Glutamatergic neuron (in vitro differentiated cells): ENCODE measurements around the gene COBL. TPM values are rescaled to one million over a fixed set of nuclear protein-coding genes. Genes with fewer than 3 reads are reported as not detected.

Experiments
- DNase-seq: peaks from one replicate; pipeline ENCODE4 v3.0.0; 2022
- H3K27ac Mint-ChIP-seq: one replicate; pipeline ENCODE4 v1.8.0; 2020; ENCODE audit warnings: mild to moderate bottlenecking, mixed read lengths, inconsistent platforms; ENCODE audit not compliant: unreplicated experiment
- H3K27me3 Mint-ChIP-seq: one replicate; pipeline ENCODE4 v1.8.0; 2020; ENCODE audit warnings: mild to moderate bottlenecking, moderate library complexity, mixed read lengths, inconsistent platforms; ENCODE audit not compliant: unreplicated experiment
- H3K36me3 Mint-ChIP-seq: one replicate; pipeline ENCODE4 v1.8.0; 2020; ENCODE audit warnings: mild to moderate bottlenecking, mixed read lengths, inconsistent platforms; ENCODE audit not compliant: unreplicated experiment
- H3K4me1 Mint-ChIP-seq: one replicate; pipeline ENCODE4 v1.8.0; 2020; ENCODE audit warnings: mild to moderate bottlenecking, low read depth, mixed read lengths, inconsistent platforms; ENCODE audit not compliant: unreplicated experiment
- H3K4me3 Mint-ChIP-seq: one replicate; pipeline ENCODE4 v1.8.0; 2020; ENCODE audit warnings: mild to moderate bottlenecking, mixed read lengths, inconsistent platforms; ENCODE audit not compliant: unreplicated experiment
- H3K9me3 Mint-ChIP-seq: one replicate; pipeline ENCODE4 v1.8.0; 2020; ENCODE audit warnings: mild to moderate bottlenecking, moderate library complexity, mixed read lengths, inconsistent platforms; ENCODE audit not compliant: unreplicated experiment
- total RNA-seq: library from RNA; stranded (reverse); fragmentation: NEBNext Ultra II Directional; extraction: Animal tissue kit (Norgen Biotek cat#: 25700); gene quantifications from one replicate; pipeline ENCODE4 v1.2.1, GENCODE V29; 2021; ENCODE audit not compliant: unreplicated experiment
- TF ChIP-seq, protein P1 (sequence below): fragments of 200-600 bp; sonication (generic); IDR thresholded peaks from one replicate; pipeline ENCODE4 v1.5.0; 2021; ENCODE audit not compliant: partially characterized antibody, unreplicated experiment

Gene COBL
- total RNA-seq, 1 donor from 2014 or later = 3.3 TPM

GRCh38 chr7:51274001-51274400 lies 42.6 kb downstream of the COBL start:
- H3K27ac Mint-ChIP-seq = no peak overlapping the region
- H3K4me1 Mint-ChIP-seq = peaks cover 24% of the 10 kb centered on the region
- H3K27me3 Mint-ChIP-seq = peaks cover 7% of the 10 kb centered on the region
- H3K9me3 Mint-ChIP-seq = peaks cover 2% of the 10 kb centered on the region
- H3K36me3 Mint-ChIP-seq = no peaks in the 10 kb centered on the region
- TF ChIP-seq, protein P1, sequence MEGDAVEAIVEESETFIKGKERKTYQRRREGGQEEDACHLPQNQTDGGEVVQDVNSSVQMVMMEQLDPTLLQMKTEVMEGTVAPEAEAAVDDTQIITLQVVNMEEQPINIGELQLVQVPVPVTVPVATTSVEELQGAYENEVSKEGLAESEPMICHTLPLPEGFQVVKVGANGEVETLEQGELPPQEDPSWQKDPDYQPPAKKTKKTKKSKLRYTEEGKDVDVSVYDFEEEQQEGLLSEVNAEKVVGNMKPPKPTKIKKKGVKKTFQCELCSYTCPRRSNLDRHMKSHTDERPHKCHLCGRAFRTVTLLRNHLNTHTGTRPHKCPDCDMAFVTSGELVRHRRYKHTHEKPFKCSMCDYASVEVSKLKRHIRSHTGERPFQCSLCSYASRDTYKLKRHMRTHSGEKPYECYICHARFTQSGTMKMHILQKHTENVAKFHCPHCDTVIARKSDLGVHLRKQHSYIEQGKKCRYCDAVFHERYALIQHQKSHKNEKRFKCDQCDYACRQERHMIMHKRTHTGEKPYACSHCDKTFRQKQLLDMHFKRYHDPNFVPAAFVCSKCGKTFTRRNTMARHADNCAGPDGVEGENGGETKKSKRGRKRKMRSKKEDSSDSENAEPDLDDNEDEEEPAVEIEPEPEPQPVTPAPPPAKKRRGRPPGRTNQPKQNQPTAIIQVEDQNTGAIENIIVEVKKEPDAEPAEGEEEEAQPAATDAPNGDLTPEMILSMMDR = no peak
- DNase-seq = no peak
- no peak overlapping the region for H3K4me3 Mint-ChIP-seq

DNA sequence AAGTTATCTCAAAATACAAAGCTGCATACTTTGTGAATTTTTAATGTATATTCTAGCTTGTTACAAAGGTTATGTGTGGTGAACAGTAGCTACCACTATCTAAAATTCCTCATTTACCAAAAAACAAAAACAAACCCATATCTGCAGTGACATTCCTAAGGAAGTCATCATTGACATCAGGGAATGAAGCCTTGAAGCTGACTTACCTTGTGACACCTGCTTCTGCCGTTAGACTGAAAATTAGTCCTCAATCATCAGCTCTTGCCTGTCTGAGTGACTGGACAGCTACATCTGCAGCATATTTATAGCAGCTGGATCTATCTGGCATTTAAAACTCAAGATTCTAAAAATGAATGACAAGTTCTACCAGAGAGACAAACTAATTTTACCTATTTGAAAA lies 43.2 kb downstream of the COBL start:
- H3K9me3 Mint-ChIP-seq = peaks cover 2% of the 10 kb centered on the region
- no peak for DNase-seq
- peaks cover 6% of the 10 kb centered on the region for H3K27me3 Mint-ChIP-seq
- no peaks in the 10 kb centered on the region for H3K36me3 Mint-ChIP-seq
- TF ChIP-seq, protein P1 = no peak
- H3K27ac Mint-ChIP-seq = no peak overlapping the region
- peaks cover 19% of the 10 kb centered on the region for H3K4me1 Mint-ChIP-seq
- H3K4me3 Mint-ChIP-seq = no peak overlapping the region

- no peak overlapping the region for H3K4me3 Mint-ChIP-seq
- no peak overlapping the region for H3K27ac Mint-ChIP-seq
- H3K27me3 Mint-ChIP-seq = peaks cover 3% of the 10 kb centered on the region
- TF ChIP-seq, protein P1 = no peak
- DNase-seq = no peak
- no peaks in the 10 kb centered on the region for H3K9me3 Mint-ChIP-seq
- peaks cover 3% of the 10 kb centered on the region for H3K4me1 Mint-ChIP-seq
- H3K36me3 Mint-ChIP-seq = no peaks in the 10 kb centered on the region
Measured at GRCh38 chr7:51270965-51271364, 45.6 kb downstream of the COBL start.

DNA sequence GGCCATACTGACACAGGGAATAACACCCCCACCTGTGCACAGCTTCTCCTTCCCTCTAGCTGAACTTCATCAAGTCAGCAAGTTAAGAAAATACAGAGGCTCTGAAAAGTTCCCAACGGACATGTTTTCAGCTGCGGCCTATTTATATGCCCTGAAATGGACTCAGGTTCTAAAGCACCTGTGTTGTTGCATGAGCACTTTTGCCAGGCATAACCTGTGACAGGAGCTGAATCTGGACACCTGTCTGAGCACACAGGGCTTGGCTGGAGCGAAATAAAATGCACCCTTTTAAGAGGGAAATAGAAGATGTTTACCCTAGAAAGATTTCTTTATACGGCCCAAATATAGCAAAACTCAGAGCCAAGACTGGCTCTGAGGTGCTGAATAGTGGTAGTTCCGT lies 46.7 kb downstream of the COBL start:
- Mint-ChIP-seq H3K4me1 (no peaks in the 10 kb centered on the region), H3K36me3 (no peaks in the 10 kb centered on the region), H3K27me3 (peaks cover 3% of the 10 kb centered on the region), H3K4me3 (no peak overlapping the region), H3K27ac (no peak overlapping the region), H3K9me3 (no peaks in the 10 kb centered on the region)
- TF ChIP-seq, protein P1 = no peak
- no peak for DNase-seq

DNA sequence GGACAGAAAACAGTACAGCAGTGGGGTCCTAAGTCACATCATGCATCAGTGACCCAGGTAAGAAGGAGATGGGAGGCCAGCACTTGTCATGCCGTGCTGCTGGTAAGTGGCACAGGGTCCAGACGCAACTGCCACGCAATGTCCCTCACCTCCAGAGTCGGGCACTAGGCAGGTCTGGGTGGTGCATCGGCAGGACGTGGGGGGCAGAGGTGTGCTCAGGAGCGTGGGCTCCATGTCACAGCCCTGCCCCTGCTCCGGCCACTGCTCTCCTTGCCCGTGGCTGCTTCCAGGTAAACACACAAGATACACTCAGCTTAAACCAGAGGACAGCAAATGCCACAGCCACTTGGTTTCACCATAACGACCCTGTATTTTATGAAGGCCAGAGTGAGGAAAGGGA lies 47.3 kb downstream of the COBL start:
- TF ChIP-seq, protein P1 = no peak
- no peaks in the 10 kb centered on the region for H3K36me3 Mint-ChIP-seq
- H3K9me3 Mint-ChIP-seq = no peaks in the 10 kb centered on the region
- peaks cover 3% of the 10 kb centered on the region for H3K27me3 Mint-ChIP-seq
- DNase-seq = no peak
- no peak overlapping the region for H3K27ac Mint-ChIP-seq
- H3K4me3 Mint-ChIP-seq = no peak overlapping the region
- no peaks in the 10 kb centered on the region for H3K4me1 Mint-ChIP-seq
